ENCODE measurements around the gene SLC6A8.
A peak's percentile ranks its signal among the peaks of the same experiment; 100 is the strongest.

GRCh38 chrX:153708415-153708814 lies 20.7 kb downstream of the SLC6A8 start:
- TF ChIP-seq CTCF (IDR thresholded peaks at IDR 0.05), result peak in 3 of 4 experiments; percentile 65 to 82 (median 78)
- TF ChIP-seq POLR2A (IDR thresholded peaks at IDR 0.05), result no peak

Data from prostate gland (tissue), 2 donors.